GM12878 (cell line): Measurements from ENCODE around the gene LRP1B. TPM values are rescaled to one million over a fixed set of nuclear protein-coding genes. Genes with fewer than 3 reads are reported as not detected.

Source experiments
- ATAC-seq: fragments of 200-7000 bp; cut with Tn5 transposase; 3 replicates; pipeline ENCODE4 v1.9.1; 2020; ENCODE audit warnings: mild to moderate bottlenecking, moderate library complexity
- BruUV-seq: library from RNA; stranded (reverse); fragments of 400-500 nt; replicated peaks from 2 replicates; lab custom pipeline; 2021; lab: Mats Ljungman, UMichigan
- CTCF ChIA-PET: fragments of 300-600 bp; sonication (Branson Sonifier 250); formaldehyde crosslinking; extraction: SDS; loops from one replicate; lab custom pipeline; 2021; ENCODE audit warnings: inconsistent platforms; lab: Yijun Ruan, JAX
- POLR2A ChIA-PET: fragments of 350-600 bp; formaldehyde crosslinking; extraction: SDS; loops from one replicate; lab custom pipeline; 2021; ENCODE audit warnings: inconsistent platforms; lab: Charles Lee
- RAD21 ChIA-PET: fragments of 300-600 bp; sonication (Branson Sonifier 250); formaldehyde crosslinking; loops from one replicate; lab custom pipeline; 2023; ENCODE audit warnings: antibody characterized with exemption; ENCODE audit not compliant: unreplicated experiment; lab: Charles Lee
- SMC1A ChIA-PET: fragments of 300-600 bp; sonication (Branson Sonifier 250); formaldehyde crosslinking; loops from one replicate; lab custom pipeline; 2023; ENCODE audit not compliant: unreplicated experiment, uncharacterized antibody; lab: Charles Lee
- DNase-seq: peaks from one replicate; pipeline ENCODE4 v3.0.0-alpha.2; 2011; ENCODE audit warnings: low read depth, low spot score
- FAIRE-seq: peaks from 3 replicates; lab custom pipeline; 2011; peaks lifted over from hg19 to GRCh38; lab: Jason Lieb, UNC
- H2AFZ ChIP-seq: 2 replicates; pipeline ENCODE4 v1.6.0; 2011; ENCODE audit warnings: low read depth, low read length, control low read depth; ENCODE audit not compliant: control insufficient read depth
- H3K27ac ChIP-seq: 2 replicates; pipeline ENCODE4 v1.5.1; 2011; ENCODE audit warnings: control low read depth; ENCODE audit not compliant: control insufficient read depth, insufficient read depth
- H3K27me3 ChIP-seq, 2 experiments: replicated peaks in 1 of 2; 2 replicates each; pipeline versions ENCODE4 v1.6.0 to v1.6.1; 2011; ENCODE audit warnings: low read length in 1 of 2; ENCODE audit not compliant: control insufficient read depth in 2 of 2, insufficient read depth in 2 of 2
- H3K36me3 ChIP-seq, 2 experiments: 2 replicates each; pipeline ENCODE4 v1.5.1; 2011; ENCODE audit warnings: low read length in 1 of 2; ENCODE audit not compliant: control insufficient read depth in 2 of 2, insufficient read depth in 2 of 2
- H3K4me1 ChIP-seq: 2 replicates; pipeline ENCODE4 v1.6.1; 2011; ENCODE audit warnings: mild to moderate bottlenecking, low read length, moderate library complexity, mixed read lengths; ENCODE audit not compliant: control insufficient read depth, insufficient read depth
- H3K4me2 ChIP-seq: 2 replicates; pipeline ENCODE4 v1.6.0; 2011; ENCODE audit warnings: control low read depth; ENCODE audit not compliant: control insufficient read depth, insufficient read depth
- H3K4me3 ChIP-seq: fragments of 200-600 bp; sonication (generic); 2 replicates; pipeline ENCODE4 v1.5.1; 2016
- H3K79me2 ChIP-seq: 2 replicates; pipeline ENCODE4 v1.6.0; 2011; ENCODE audit warnings: low read length; ENCODE audit not compliant: control insufficient read depth, insufficient read depth
- H3K9ac ChIP-seq: 2 replicates; pipeline ENCODE4 v1.8.0; 2011; ENCODE audit warnings: low read length, control low read depth, mixed read lengths; ENCODE audit not compliant: control insufficient read depth, insufficient read depth
- H3K9me3 ChIP-seq: replicated peaks from 3 replicates; pipeline ENCODE4 v1.5.1; 2011; ENCODE audit warnings: mild to moderate bottlenecking, low read length; ENCODE audit not compliant: control insufficient read depth, insufficient read depth
- H4K20me1 ChIP-seq: 2 replicates; pipeline ENCODE4 v1.6.0; 2011; ENCODE audit not compliant: control insufficient read depth, insufficient read depth
- BRCA1 ChIP-seq: IDR thresholded peaks from 2 replicates; pipeline ENCODE4 v1.6.1; 2011; ENCODE audit warnings: low read depth, low read length, improper control_type of control experiment
- CBX3 ChIP-seq: fragments of 200-600 bp; sonication (generic); IDR thresholded peaks from 2 replicates; pipeline ENCODE4 v1.6.1; 2016; ENCODE audit warnings: low read depth, borderline replicate concordance
- CEBPB ChIP-seq, 2 experiments: fragments of 150-350 bp in 1 of 2; IDR thresholded peaks; 2 replicates each; pipeline ENCODE4 v1.6.1; 2012 to 2014; ENCODE audit warnings: low read depth in 2 of 2, low read length in 2 of 2, borderline replicate concordance in 1 of 2, inconsistent platforms in 1 of 2
- GABPA ChIP-seq: IDR thresholded peaks from 2 replicates; pipeline ENCODE4 v1.6.1; 2014; ENCODE audit warnings: antibody characterized with exemption, low read depth, mild to moderate bottlenecking, inconsistent platforms
- IRF5 ChIP-seq: fragments of 450-650 bp; IDR thresholded peaks from 2 replicates; pipeline ENCODE4 v1.6.1; 2017; ENCODE audit warnings: borderline replicate concordance
- NFYB ChIP-seq: IDR thresholded peaks from 2 replicates; pipeline ENCODE4 v1.6.1; 2011; ENCODE audit warnings: low read depth, mild to moderate bottlenecking, low read length, improper control_type of control experiment, moderate library complexity; ENCODE audit not compliant: insufficient read depth
- RFX5 ChIP-seq: IDR thresholded peaks from 2 replicates; pipeline ENCODE4 v1.6.1; 2011; ENCODE audit warnings: low read depth, low read length, improper control_type of control experiment
- SIX5 ChIP-seq: IDR thresholded peaks from 2 replicates; pipeline ENCODE4 v1.6.1; 2011; ENCODE audit warnings: mild to moderate bottlenecking, low read depth, low read length, moderate library complexity; ENCODE audit not compliant: severe bottlenecking
- TCF12 ChIP-seq: IDR thresholded peaks from 2 replicates; pipeline ENCODE4 v1.6.1; 2011; ENCODE audit warnings: low read depth, mild to moderate bottlenecking, low read length
- ZBED1 ChIP-seq: IDR thresholded peaks from 2 replicates; pipeline ENCODE4 v1.6.1; 2016; ENCODE audit warnings: borderline replicate concordance
- ZNF274 ChIP-seq: IDR thresholded peaks from one replicate; pipeline ENCODE4 v1.8.0; 2011; ENCODE audit not compliant: insufficient read length, insufficient read depth
- ZNF384 ChIP-seq: IDR thresholded peaks from 2 replicates; pipeline ENCODE4 v1.6.1; 2012; ENCODE audit warnings: low read depth, mild to moderate bottlenecking, low read length, improper control_type of control experiment, borderline replicate concordance
- ZNF622 ChIP-seq: fragments of 450-650 bp; IDR thresholded peaks from 2 replicates; pipeline ENCODE4 v1.6.1; 2017; ENCODE audit warnings: mild to moderate bottlenecking, inconsistent platforms
- WGBS: methylation state at CpG from one replicate; pipeline ENCODE4 v1.1.6; 2016; ENCODE audit warnings: low lambda C conversion rate; ENCODE audit not compliant: insufficient replicate concordance, insufficient coverage; ENCODE audit errors: missing lambda C conversion rate; 5-methylcytosine and 5-hydroxymethylcytosine counted together
- in situ Hi-C: fragments of 300-500 bp; cut with MboI; formaldehyde crosslinking; loops from 9 replicates; pipeline ENCODE4 v1.14.3; 2018; ENCODE audit warnings: mixed read lengths
- intact Hi-C: fragments of 100-400 bp; cut with micrococcal nuclease; formaldehyde crosslinking; loops from one replicate; pipeline ENCODE4 v1.14.2; 2022; ENCODE audit not compliant: unreplicated experiment
- polyA plus RNA-seq, 11 experiments: library from polyadenylated mRNA; depleted of rRNA in 4 of 11; unstranded in 6 of 11; stranded (reverse) in 5 of 11; fragments of >200 nt; fragmentation: Nextera tagmentation in 4 of 11; fragmentation: Illumina TruSeq in 1 of 11; extraction: Ambion mirVana in 4 of 11; extraction: Trizol in 1 of 11; gene quantifications; 1 replicate in 1 of 11; 2 replicates in 10 of 11; pipeline versions ENCODE4 v1.2.1 to v1.2.3, GENCODE V29; 2011 to 2016; ENCODE audit warnings: inconsistent platforms in 2 of 11, missing spikeins in 2 of 11, low read depth in 1 of 11
- total RNA-seq, 4 experiments: library from RNA; depleted of rRNA in 3 of 4; stranded (reverse); fragments of >200 nt in 3 of 4; fragmentation: Illumina TruSeq in 1 of 4; extraction: Trizol in 1 of 4; gene quantifications; 2 replicates each; pipeline versions ENCODE4 v1.2.1 to v1.2.3, GENCODE V29; 2013 to 2021
- TF ChIP-seq, protein P1 (sequence below): IDR thresholded peaks from 2 replicates; pipeline ENCODE4 v1.6.1; 2011; ENCODE audit warnings: borderline replicate concordance, low read depth, mild to moderate bottlenecking, moderate library complexity, mixed read lengths, low read length; ENCODE audit not compliant: insufficient read depth; ENCODE audit errors: extremely low read length

LRP1B gene
- total and polyA plus RNA-seq, 10 of the 15 experiments (the other 5 are each of a cell fraction or from before 2014, with no cell fraction given): under 0.01 to 0.06 (median 0.03) TPM; not detected in 5

DNA sequence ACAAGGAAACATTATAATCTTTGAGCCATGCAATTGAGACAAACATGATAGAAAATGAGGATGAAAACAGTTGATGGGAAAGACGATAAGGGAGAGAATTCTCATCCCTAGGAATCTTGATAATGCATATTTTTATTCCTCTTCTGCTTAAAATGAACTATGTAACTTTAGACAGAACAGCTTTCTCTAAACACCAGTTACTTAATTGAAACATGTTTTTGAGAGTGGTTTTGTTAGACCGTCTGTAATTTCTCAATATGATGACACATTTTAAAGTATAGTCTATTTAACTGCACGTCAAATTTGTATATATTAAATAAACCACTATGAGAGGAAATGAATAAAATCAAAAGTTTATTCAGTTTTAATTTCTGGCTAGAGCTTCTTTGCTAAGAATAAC lies 1896.7 kb downstream of the LRP1B start:
- FAIRE-seq (no peak), ATAC-seq (no peak), DNase-seq (no peak)
- Histone ChIP-seq H3K36me3 (no peaks in the 10 kb centered on the region), H3K4me3 (no peak overlapping the region), H3K27ac (no peak overlapping the region), H3K4me1 (no peaks in the 10 kb centered on the region), H3K4me2 (no peak overlapping the region), H3K27me3 (no peaks in the 10 kb centered on the region), H4K20me1 (no peaks in the 10 kb centered on the region), H2AFZ (no peak overlapping the region), H3K9me3 (no peaks in the 10 kb centered on the region), H3K79me2 (no peaks in the 10 kb centered on the region), H3K9ac (no peak overlapping the region)
- SMC1A ChIA-PET: no interaction called here
- TF ChIP-seq SIX5 (no peak), CEBPB (IDR thresholded peaks at IDR 0.05; ENCODE audit: borderline replicate concordance in 1 of 2, low read depth in 2 of 2, low read length in 2 of 2) (no peak), ZNF622 (no peak), RFX5 (no peak), BRCA1 (no peak)
- RAD21 ChIA-PET: no interaction called here
- in situ Hi-C loops: no loop called here
- CTCF ChIA-PET: no interaction called here
- POLR2A ChIA-PET: no interaction called here
- intact Hi-C loops: no loop called here
- no TSS peak for BruUV-seq
- 0% methylated on average over 3 of the region's 3 CpGs for WGBS

DNA sequence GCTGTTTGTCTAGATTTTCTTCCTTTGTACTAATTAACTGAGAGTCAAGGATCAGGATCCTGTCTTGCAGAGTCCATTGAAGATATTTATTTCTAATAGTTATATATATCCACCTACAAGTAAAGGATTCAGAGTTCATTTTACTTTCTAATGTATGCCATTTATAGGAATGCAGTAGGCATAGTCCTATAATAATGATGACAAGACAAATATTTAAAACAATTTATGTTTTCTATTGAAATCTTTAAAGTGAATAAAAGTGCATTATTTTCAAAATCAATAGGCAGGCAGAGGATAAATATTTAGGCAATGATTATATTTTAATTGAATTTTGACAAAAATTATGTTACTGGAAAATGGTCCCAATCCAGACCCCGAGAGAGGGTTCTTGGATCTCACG lies 1919.9 kb downstream of the LRP1B start:
- Histone ChIP-seq H3K9me3 (no peaks in the 10 kb centered on the region), H3K79me2 (no peaks in the 10 kb centered on the region), H2AFZ (no peak overlapping the region), H3K27ac (no peak overlapping the region), H3K4me2 (no peak overlapping the region), H3K9ac (no peak overlapping the region), H3K4me1 (no peaks in the 10 kb centered on the region), H3K27me3 (no peaks in the 10 kb centered on the region), H4K20me1 (no peaks in the 10 kb centered on the region), H3K36me3 (no peaks in the 10 kb centered on the region), H3K4me3 (no peak overlapping the region)
- ATAC-seq (no peak), DNase-seq (no peak), FAIRE-seq (no peak)
- ChIA-PET POLR2A (no interaction called here), SMC1A (no interaction called here), RAD21 (no interaction called here), CTCF (no interaction called here)
- BruUV-seq: no TSS peak
- in situ Hi-C loops: no loop called here
- WGBS: 19% methylated on average over 2 of the region's 2 CpGs
- intact Hi-C loops: no loop called here
- TF ChIP-seq ZNF384 (no peak), ZNF274 (no peak), GABPA (no peak), IRF5 (no peak), CBX3 (no peak), ZBED1 (no peak), TCF12 (no peak), BRCA1 (no peak), NFYB (no peak)
- TF ChIP-seq, protein P1, sequence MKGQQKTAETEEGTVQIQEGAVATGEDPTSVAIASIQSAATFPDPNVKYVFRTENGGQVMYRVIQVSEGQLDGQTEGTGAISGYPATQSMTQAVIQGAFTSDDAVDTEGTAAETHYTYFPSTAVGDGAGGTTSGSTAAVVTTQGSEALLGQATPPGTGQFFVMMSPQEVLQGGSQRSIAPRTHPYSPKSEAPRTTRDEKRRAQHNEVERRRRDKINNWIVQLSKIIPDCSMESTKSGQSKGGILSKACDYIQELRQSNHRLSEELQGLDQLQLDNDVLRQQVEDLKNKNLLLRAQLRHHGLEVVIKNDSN: no peak
